ENCODE results near the gene ACSL3.

The ACSL3 gene

GRCh38 chr2:222895144-222895543, 34.3 kb downstream of the ACSL3 start:
- H3K36me3 ChIP-seq (ENCODE audit: insufficient read depth, low read length): no peaks in the 10 kb centered on the region; the same call in 1 of the 2 replicates
- H3K9me2 ChIP-seq (ENCODE audit: low read depth, low read length): no peaks in the 10 kb centered on the region
- peaks cover 19% of the 10 kb centered on the region for H3K79me2 ChIP-seq (ENCODE audit: insufficient read depth, low read length)
- no peak overlapping the region for H3K4me3 ChIP-seq (ENCODE audit: low read depth, low read length, poor library complexity, severe bottlenecking)
- peaks cover 7% of the 10 kb centered on the region for H3K4me1 ChIP-seq (ENCODE audit: insufficient read depth, low read length, severe bottlenecking)
- no peaks in the 10 kb centered on the region for H3F3A ChIP-seq (ENCODE audit: insufficient read depth, low read length)
- no peaks in the 10 kb centered on the region for H3K9me3 ChIP-seq (ENCODE audit: low read length)
- no peak overlapping the region for H3K4me2 ChIP-seq (ENCODE audit: low read length)
- H2AFZ ChIP-seq (ENCODE audit: low read length): no peak overlapping the region
- H3K9ac ChIP-seq (ENCODE audit: low read length): no peak overlapping the region
- H3K27me3 ChIP-seq (ENCODE audit: insufficient read depth, low read length): no peaks in the 10 kb centered on the region
- H3K27ac ChIP-seq (ENCODE audit: low read depth, low read length, poor library complexity, severe bottlenecking): no peak overlapping the region
- H4K20me1 ChIP-seq (ENCODE audit: insufficient read depth, low read length): no peaks in the 10 kb centered on the region
- TF ChIP-seq, protein P1, sequence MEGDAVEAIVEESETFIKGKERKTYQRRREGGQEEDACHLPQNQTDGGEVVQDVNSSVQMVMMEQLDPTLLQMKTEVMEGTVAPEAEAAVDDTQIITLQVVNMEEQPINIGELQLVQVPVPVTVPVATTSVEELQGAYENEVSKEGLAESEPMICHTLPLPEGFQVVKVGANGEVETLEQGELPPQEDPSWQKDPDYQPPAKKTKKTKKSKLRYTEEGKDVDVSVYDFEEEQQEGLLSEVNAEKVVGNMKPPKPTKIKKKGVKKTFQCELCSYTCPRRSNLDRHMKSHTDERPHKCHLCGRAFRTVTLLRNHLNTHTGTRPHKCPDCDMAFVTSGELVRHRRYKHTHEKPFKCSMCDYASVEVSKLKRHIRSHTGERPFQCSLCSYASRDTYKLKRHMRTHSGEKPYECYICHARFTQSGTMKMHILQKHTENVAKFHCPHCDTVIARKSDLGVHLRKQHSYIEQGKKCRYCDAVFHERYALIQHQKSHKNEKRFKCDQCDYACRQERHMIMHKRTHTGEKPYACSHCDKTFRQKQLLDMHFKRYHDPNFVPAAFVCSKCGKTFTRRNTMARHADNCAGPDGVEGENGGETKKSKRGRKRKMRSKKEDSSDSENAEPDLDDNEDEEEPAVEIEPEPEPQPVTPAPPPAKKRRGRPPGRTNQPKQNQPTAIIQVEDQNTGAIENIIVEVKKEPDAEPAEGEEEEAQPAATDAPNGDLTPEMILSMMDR (IDR thresholded peaks at IDR 0.05; ENCODE audit: low read length): no peak
- no peak for TF ChIP-seq EZH2 (IDR thresholded peaks at IDR 0.05; ENCODE audit: borderline replicate concordance, low read length)

DNA sequence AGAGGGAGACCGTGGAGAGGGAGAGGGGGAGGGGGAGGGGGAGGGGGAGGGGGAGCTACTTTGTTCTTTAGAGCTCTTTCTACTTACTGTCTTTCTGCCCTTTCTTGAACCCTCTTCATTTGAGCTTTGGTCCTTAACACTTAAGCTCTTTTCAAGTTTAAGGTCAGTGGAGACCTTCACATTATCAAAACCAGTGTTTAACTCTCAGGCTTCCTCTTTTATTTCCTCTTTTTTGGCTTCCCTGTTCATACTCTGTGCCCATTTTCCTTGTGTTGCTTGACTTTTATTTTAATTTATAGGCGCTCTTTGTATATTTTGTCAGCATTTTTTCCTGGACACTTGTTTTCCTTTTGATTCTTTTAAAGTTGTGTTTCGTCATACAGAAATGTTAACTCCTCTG, 37.1 kb downstream of the ACSL3 start:
- Histone ChIP-seq H3K79me2 (ENCODE audit: insufficient read depth, low read length) (peaks cover 15% of the 10 kb centered on the region), H2AFZ (ENCODE audit: low read length) (no peak overlapping the region), H3K4me1 (ENCODE audit: insufficient read depth, low read length, severe bottlenecking) (peaks cover 7% of the 10 kb centered on the region), H3F3A (ENCODE audit: insufficient read depth, low read length) (no peaks in the 10 kb centered on the region), H3K9me3 (ENCODE audit: low read length) (no peaks in the 10 kb centered on the region), H3K36me3 (ENCODE audit: insufficient read depth, low read length) (peaks cover 7% of the 10 kb centered on the region; the same call in 1 of the 2 replicates), H3K9ac (ENCODE audit: low read length) (no peak overlapping the region), H3K4me3 (ENCODE audit: low read depth, low read length, poor library complexity, severe bottlenecking) (no peak overlapping the region), H3K9me2 (ENCODE audit: low read depth, low read length) (no peaks in the 10 kb centered on the region), H4K20me1 (ENCODE audit: insufficient read depth, low read length) (no peaks in the 10 kb centered on the region), H3K27ac (ENCODE audit: low read depth, low read length, poor library complexity, severe bottlenecking) (no peak overlapping the region), H3K4me2 (ENCODE audit: low read length) (no peak overlapping the region), H3K27me3 (ENCODE audit: insufficient read depth, low read length) (no peaks in the 10 kb centered on the region)
- TF ChIP-seq EZH2 (IDR thresholded peaks at IDR 0.05; ENCODE audit: borderline replicate concordance, low read length): no peak
- TF ChIP-seq, protein P1 (IDR thresholded peaks at IDR 0.05; ENCODE audit: low read length): no peak

DNA sequence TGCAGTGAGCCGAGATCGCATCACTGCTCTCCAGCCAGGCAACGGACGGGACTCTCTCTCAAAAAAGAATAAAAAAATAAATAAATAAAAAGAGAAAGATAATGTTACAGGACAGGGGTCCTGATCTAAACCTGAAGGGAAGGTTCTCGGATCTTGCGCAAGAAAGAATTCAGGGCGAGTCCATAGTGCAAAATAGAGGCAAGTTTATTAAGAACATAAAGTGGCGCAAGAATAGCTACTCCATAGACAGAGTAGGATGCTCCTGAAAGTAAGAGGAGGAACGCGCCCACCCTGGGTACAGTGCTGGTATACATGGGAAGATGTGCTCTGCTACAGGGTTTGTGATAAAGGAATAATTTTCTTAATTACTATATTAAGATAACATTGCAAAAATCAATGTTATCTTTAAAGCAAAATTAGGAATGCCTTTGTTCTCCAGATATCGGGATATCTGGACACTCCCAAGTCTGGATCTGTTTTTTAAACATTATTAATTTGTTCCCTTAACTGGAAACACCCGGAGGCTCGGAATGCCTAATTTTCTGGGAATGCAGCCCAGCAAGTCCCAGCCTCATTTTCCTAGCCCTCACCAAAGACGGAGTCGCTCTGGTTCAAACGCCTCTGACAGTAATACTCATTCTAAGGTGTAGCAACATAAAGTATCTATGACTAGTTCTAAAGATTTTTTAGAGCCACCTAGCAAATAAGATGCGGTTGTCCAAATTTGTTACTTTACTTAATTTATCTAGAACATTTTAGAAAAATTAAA, 38.8 kb downstream of the ACSL3 start:
- Histone ChIP-seq H4K20me1 (ENCODE audit: insufficient read depth, low read length) (no peaks in the 10 kb centered on the region), H3K4me2 (ENCODE audit: low read length) (no peak overlapping the region), H3K9me3 (ENCODE audit: low read length) (no peaks in the 10 kb centered on the region), H3K79me2 (ENCODE audit: insufficient read depth, low read length) (peaks cover 6% of the 10 kb centered on the region; the same call in 1 of the 2 replicates), H3K9ac (ENCODE audit: low read length) (no peak overlapping the region), H3F3A (ENCODE audit: insufficient read depth, low read length) (no peaks in the 10 kb centered on the region), H3K36me3 (ENCODE audit: insufficient read depth, low read length) (peaks cover 7% of the 10 kb centered on the region; the same call in 1 of the 2 replicates), H3K9me2 (ENCODE audit: low read depth, low read length) (no peaks in the 10 kb centered on the region), H3K4me3 (ENCODE audit: low read depth, low read length, poor library complexity, severe bottlenecking) (no peak overlapping the region), H3K4me1 (ENCODE audit: insufficient read depth, low read length, severe bottlenecking) (peaks cover 7% of the 10 kb centered on the region), H3K27ac (ENCODE audit: low read depth, low read length, poor library complexity, severe bottlenecking) (no peak overlapping the region), H2AFZ (ENCODE audit: low read length) (no peak overlapping the region), H3K27me3 (ENCODE audit: insufficient read depth, low read length) (no peaks in the 10 kb centered on the region)
- TF ChIP-seq, protein P1 (IDR thresholded peaks at IDR 0.05; ENCODE audit: low read length): no peak
- TF ChIP-seq EZH2 (IDR thresholded peaks at IDR 0.05; ENCODE audit: borderline replicate concordance, low read length): no peak
